NB4 (cell line): Measurements from ENCODE around the gene FERMT3.

ENCODE experiments used
- MYC ChIP-seq: IDR thresholded peaks from 2 replicates; pipeline ENCODE4 v1.6.1; 2011; ENCODE audit warnings: low read depth, low read length
- TF ChIP-seq, protein P1 (sequence below): IDR thresholded peaks from one replicate; pipeline ENCODE4 v1.5.1; 2012; ENCODE audit warnings: low read depth, low read length

DNA sequence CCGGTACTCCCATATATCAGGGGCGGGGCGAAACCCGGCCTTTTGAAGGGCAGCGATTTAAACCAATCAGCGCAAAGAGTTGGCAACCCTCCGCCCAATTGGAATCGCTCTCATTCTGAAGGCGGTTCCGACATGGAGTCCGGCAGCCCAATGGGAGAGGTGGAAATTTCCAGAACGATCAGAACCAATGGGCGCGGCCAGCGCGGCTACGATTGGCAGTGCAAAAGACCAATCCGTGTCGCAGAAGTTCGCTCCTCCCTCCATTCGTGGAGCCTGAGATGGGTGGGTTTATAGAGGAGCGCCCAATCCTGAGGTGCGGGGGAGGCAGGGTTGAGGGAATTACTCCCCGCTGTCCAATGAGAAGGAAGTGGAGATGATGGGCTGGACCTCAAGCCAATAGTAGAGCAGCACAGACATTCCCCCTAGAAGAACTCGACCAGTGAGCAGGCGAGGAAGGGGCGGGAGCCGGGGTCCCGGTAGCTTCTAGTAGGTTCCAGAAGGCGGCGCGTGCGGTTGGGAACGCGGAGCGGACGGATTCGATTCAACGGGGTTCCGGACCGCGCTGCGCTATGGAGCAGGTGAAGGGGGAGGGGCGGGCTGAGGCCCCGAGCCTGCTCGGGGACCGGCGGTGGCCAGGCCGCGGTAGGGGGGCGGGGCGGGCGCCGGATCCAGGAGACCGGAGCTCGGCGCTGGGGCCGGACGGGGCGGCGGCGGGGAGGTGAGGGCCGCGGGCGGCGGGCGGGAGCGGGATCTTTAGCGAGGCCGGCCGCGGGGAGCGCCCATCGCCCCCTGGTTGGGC, 20.6 kb upstream of the FERMT3 start, which contains the start of gene STIP1:
- TF ChIP-seq, protein P1, sequence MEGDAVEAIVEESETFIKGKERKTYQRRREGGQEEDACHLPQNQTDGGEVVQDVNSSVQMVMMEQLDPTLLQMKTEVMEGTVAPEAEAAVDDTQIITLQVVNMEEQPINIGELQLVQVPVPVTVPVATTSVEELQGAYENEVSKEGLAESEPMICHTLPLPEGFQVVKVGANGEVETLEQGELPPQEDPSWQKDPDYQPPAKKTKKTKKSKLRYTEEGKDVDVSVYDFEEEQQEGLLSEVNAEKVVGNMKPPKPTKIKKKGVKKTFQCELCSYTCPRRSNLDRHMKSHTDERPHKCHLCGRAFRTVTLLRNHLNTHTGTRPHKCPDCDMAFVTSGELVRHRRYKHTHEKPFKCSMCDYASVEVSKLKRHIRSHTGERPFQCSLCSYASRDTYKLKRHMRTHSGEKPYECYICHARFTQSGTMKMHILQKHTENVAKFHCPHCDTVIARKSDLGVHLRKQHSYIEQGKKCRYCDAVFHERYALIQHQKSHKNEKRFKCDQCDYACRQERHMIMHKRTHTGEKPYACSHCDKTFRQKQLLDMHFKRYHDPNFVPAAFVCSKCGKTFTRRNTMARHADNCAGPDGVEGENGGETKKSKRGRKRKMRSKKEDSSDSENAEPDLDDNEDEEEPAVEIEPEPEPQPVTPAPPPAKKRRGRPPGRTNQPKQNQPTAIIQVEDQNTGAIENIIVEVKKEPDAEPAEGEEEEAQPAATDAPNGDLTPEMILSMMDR, result peak; percentile 9
- TF ChIP-seq MYC, result peak; percentile 91
